Stomach (tissue), 4 donors: Measurements from ENCODE around the gene ARHGAP22.

Source experiments
- CTCF ChIP-seq, 7 experiments: fragments of 450-650 bp in 4 of 7; fragments of 200-600 bp in 3 of 7; sonication (generic) in 3 of 7; IDR thresholded peaks; one replicate each; pipeline ENCODE4 v1.5.1; 2016 to 2019; ENCODE audit warnings: antibody characterized with exemption in 7 of 7, control low read depth in 2 of 7, mild to moderate bottlenecking in 1 of 7
- EP300 ChIP-seq: sonication (generic); formaldehyde crosslinking; IDR thresholded peaks from one replicate; pipeline ENCODE4 v1.6.1; 2017; ENCODE audit warnings: antibody characterized with exemption
- POLR2A ChIP-seq, 4 donors: fragments of 450-650 bp; IDR thresholded peaks; one replicate each; pipeline ENCODE4 v1.6.1; 2016; ENCODE audit warnings: antibody characterized with exemption in 4 of 4, control low read depth in 2 of 4, mild to moderate bottlenecking in 1 of 4, moderate library complexity in 1 of 4
- POLR2AphosphoS5 ChIP-seq, 3 donors: sonication (generic); formaldehyde crosslinking; IDR thresholded peaks; one replicate each; pipeline ENCODE4 v1.6.1; 2016; ENCODE audit warnings: antibody characterized with exemption in 3 of 3

- no peak for TF ChIP-seq POLR2A (IDR thresholded peaks at IDR 0.05)
- TF ChIP-seq CTCF (IDR thresholded peaks at IDR 0.05), result no peak
- TF ChIP-seq EP300, result no peak
- no peak for TF ChIP-seq POLR2AphosphoS5 (IDR thresholded peaks at IDR 0.05)
Observed at GRCh38 chr10:48451969-48452878, 152.6 kb downstream of the ARHGAP22 start.
